H1 (cell line): Measurements from ENCODE around the gene CPA1. TPM values are rescaled to one million over a fixed set of nuclear protein-coding genes. Genes with fewer than 3 reads are reported as not detected.

Experiments
- CTCF ChIA-PET: fragments of 300-600 bp; sonication (Branson Sonifier 250); formaldehyde crosslinking; loops from one replicate; lab custom pipeline; 2021; ENCODE audit not compliant: partially characterized antibody; lab: Charles Lee
- POLR2A ChIA-PET: fragments of 300-600 bp; sonication (Branson Sonifier 250); formaldehyde crosslinking; loops from one replicate; lab custom pipeline; 2021; ENCODE audit warnings: inconsistent platforms; ENCODE audit not compliant: partially characterized antibody; lab: Charles Lee
- DNase-seq, 2 experiments: peaks; one replicate each; pipeline versions ENCODE4 v3.0.0 to v3.0.0-alpha.2; 2010 to 2022; ENCODE audit warnings: low spot score in 2 of 2, low read depth in 1 of 2, mixed read lengths in 1 of 2
- FAIRE-seq: peaks from 2 replicates; lab custom pipeline; 2011; peaks lifted over from hg19 to GRCh38; lab: Jason Lieb, UNC
- H2AFZ ChIP-seq: 2 replicates; pipeline ENCODE4 v1.8.1; 2012; ENCODE audit warnings: low read length, inconsistent platforms
- H2AK5ac ChIP-seq: 2 replicates; pipeline ENCODE4 v1.6.1; 2013; ENCODE audit warnings: low read depth, low read length
- H2BK120ac ChIP-seq: replicated peaks from 2 replicates; pipeline ENCODE3; 2013; ENCODE audit warnings: low read depth, low read length, inconsistent platforms
- H2BK12ac ChIP-seq: 2 replicates; pipeline ENCODE4 v1.6.1; 2013; ENCODE audit warnings: low read depth, low read length
- H2BK15ac ChIP-seq: 2 replicates; pipeline ENCODE4 v1.6.1; 2013; ENCODE audit warnings: low read length
- H2BK20ac ChIP-seq: 2 replicates; pipeline ENCODE4 v1.6.1; 2013; ENCODE audit warnings: low read length
- H2BK5ac ChIP-seq: 2 replicates; pipeline ENCODE4 v1.6.1; 2013; ENCODE audit warnings: low read depth, low read length
- H3K14ac ChIP-seq: 2 replicates; pipeline ENCODE4 v1.6.1; 2013; ENCODE audit warnings: inconsistent platforms; ENCODE audit not compliant: insufficient read length
- H3K18ac ChIP-seq: 2 replicates; pipeline ENCODE4 v1.6.1; 2013; ENCODE audit warnings: low read length; ENCODE audit errors: extremely low read depth
- H3K23ac ChIP-seq: 2 replicates; pipeline ENCODE4 v1.6.1; 2013; ENCODE audit warnings: inconsistent platforms; ENCODE audit not compliant: insufficient read length
- H3K23me2 ChIP-seq: 2 replicates; pipeline ENCODE4 v1.6.1; 2013; ENCODE audit warnings: low read depth, low read length
- H3K27ac ChIP-seq: 2 replicates; pipeline ENCODE4 v1.6.1; 2011; ENCODE audit warnings: low read depth, low read length, inconsistent platforms
- H3K27me3 ChIP-seq, 4 experiments: replicated peaks in 1 of 4; 1 replicate in 1 of 4; 2 replicates in 3 of 4; pipeline versions ENCODE4 v1.6.1 to v1.8.1; 2011 to 2013; ENCODE audit warnings: low read length in 3 of 4, mild to moderate bottlenecking in 3 of 4, inconsistent platforms in 2 of 4, mixed read lengths in 2 of 4, moderate library complexity in 1 of 4; ENCODE audit not compliant: control insufficient read depth in 3 of 4, insufficient read depth in 3 of 4; ENCODE audit errors: extremely low read depth in 1 of 4
- H3K36me3 ChIP-seq, 4 experiments: 2 replicates each; pipeline versions ENCODE4 v1.6.1 to v1.8.1; 2011 to 2013; ENCODE audit warnings: mild to moderate bottlenecking in 4 of 4, low read length in 3 of 4, moderate library complexity in 2 of 4, control low read depth in 1 of 4, inconsistent platforms in 1 of 4; ENCODE audit not compliant: insufficient read depth in 4 of 4, control insufficient read depth in 2 of 4
- H3K4ac ChIP-seq: replicated peaks from 2 replicates; pipeline ENCODE3; 2013; ENCODE audit warnings: low read length, low read depth, mixed read lengths, inconsistent platforms; ENCODE audit not compliant: insufficient read length
- H3K4me1 ChIP-seq, 4 experiments: replicated peaks in 1 of 4; 1 replicate in 1 of 4; 2 replicates in 3 of 4; pipeline versions ENCODE4 v1.6.1 to v1.8.1; 2011 to 2013; ENCODE audit warnings: low read length in 3 of 4, inconsistent platforms in 2 of 4, mixed read lengths in 1 of 4; ENCODE audit not compliant: insufficient read depth in 4 of 4, control insufficient read depth in 3 of 4
- H3K4me2 ChIP-seq, 2 experiments: 2 replicates each; pipeline versions ENCODE4 v1.6.1 to v1.8.1; 2011 to 2013; ENCODE audit warnings: low read depth in 2 of 2, low read length in 2 of 2, control low read depth in 1 of 2, inconsistent platforms in 1 of 2, mild to moderate bottlenecking in 1 of 2; ENCODE audit not compliant: insufficient read depth in 1 of 2
- H3K4me3 ChIP-seq, 4 experiments: fragments of 200-600, 300-600 bp in 1 of 4; sonication (generic), shearing (Covaris generic), sonication (Bioruptor Twin) in 1 of 4; 2 replicates each; pipeline versions ENCODE4 v1.5.1 to v1.8.1; 2011 to 2016; ENCODE audit warnings: low read length in 4 of 4, low read depth in 3 of 4, control low read depth in 2 of 4, inconsistent platforms in 2 of 4, mild to moderate bottlenecking in 2 of 4, mixed read lengths in 1 of 4, moderate library complexity in 1 of 4; ENCODE audit not compliant: insufficient read depth in 2 of 4; ENCODE audit errors: extremely low read depth in 1 of 4
- H3K56ac ChIP-seq: replicated peaks from 2 replicates; pipeline ENCODE3; 2013; ENCODE audit warnings: low read depth, mild to moderate bottlenecking, mixed read lengths, low read length, inconsistent platforms; ENCODE audit not compliant: insufficient read length
- H3K79me1 ChIP-seq: 2 replicates; pipeline ENCODE4 v1.6.1; 2013; ENCODE audit warnings: low read depth, low read length, control low read depth
- H3K79me2 ChIP-seq, 2 experiments: 2 replicates each; pipeline versions ENCODE4 v1.6.1 to v1.8.1; 2012 to 2013; ENCODE audit warnings: low read length in 2 of 2, mild to moderate bottlenecking in 2 of 2, inconsistent platforms in 1 of 2; ENCODE audit not compliant: insufficient read depth in 2 of 2, control insufficient read depth in 1 of 2
- H3K9ac ChIP-seq, 4 experiments: replicated peaks in 1 of 4; 1 replicate in 1 of 4; 2 replicates in 3 of 4; pipeline versions ENCODE4 v1.6.1 to v1.8.1; 2011 to 2013; ENCODE audit warnings: low read depth in 3 of 4, low read length in 3 of 4, control low read depth in 2 of 4, mild to moderate bottlenecking in 2 of 4, moderate library complexity in 2 of 4, inconsistent platforms in 1 of 4; ENCODE audit errors: extremely low read depth in 1 of 4
- H3K9me3 ChIP-seq, 2 experiments: 2 replicates each; pipeline versions ENCODE4 v1.6.1 to v1.8.1; 2012 to 2013; ENCODE audit warnings: mild to moderate bottlenecking in 2 of 2, moderate library complexity in 2 of 2, control low read depth in 1 of 2, inconsistent platforms in 1 of 2, low read depth in 1 of 2, low read length in 1 of 2, mixed read lengths in 1 of 2; ENCODE audit not compliant: insufficient read depth in 2 of 2
- H4K20me1 ChIP-seq, 2 experiments: replicated peaks in 1 of 2; 2 replicates each; pipeline versions ENCODE3 to v1.8.1; 2011 to 2013; ENCODE audit warnings: inconsistent platforms in 2 of 2, low read length in 2 of 2, mild to moderate bottlenecking in 1 of 2; ENCODE audit not compliant: insufficient read depth in 2 of 2, control insufficient read depth in 1 of 2
- H4K5ac ChIP-seq: 2 replicates; pipeline ENCODE4 v1.6.1; 2013; ENCODE audit warnings: low read length, low read depth, mixed read lengths, inconsistent platforms; ENCODE audit not compliant: insufficient read length
- H4K8ac ChIP-seq: 2 replicates; pipeline ENCODE4 v1.8.0; 2013; ENCODE audit warnings: mild to moderate bottlenecking, moderate library complexity, low read length, inconsistent platforms; ENCODE audit not compliant: insufficient read depth; ENCODE audit errors: extremely low read depth
- H4K91ac ChIP-seq: replicated peaks from 2 replicates; pipeline ENCODE3; 2013; ENCODE audit warnings: low read length, mixed read lengths, inconsistent platforms; ENCODE audit not compliant: insufficient read length
- EZH2 ChIP-seq: fragments of 200-600 bp; sonication (generic); IDR thresholded peaks from 2 replicates; pipeline ENCODE4 v1.7.1; 2012; ENCODE audit warnings: low read depth, mild to moderate bottlenecking, moderate library complexity, low read length, inconsistent platforms; ENCODE audit not compliant: severe bottlenecking
- RAD21 ChIP-seq, 2 experiments: IDR thresholded peaks in 1 of 2; conservative IDR thresholded peaks in 1 of 2; 2 replicates each; pipeline ENCODE4 v1.6.1; 2011; ENCODE audit warnings: low read depth in 2 of 2, low read length in 2 of 2, improper control_type of control experiment in 1 of 2, inconsistent platforms in 1 of 2, mild to moderate bottlenecking in 1 of 2, moderate library complexity in 1 of 2
- SP4 ChIP-seq: IDR thresholded peaks from 2 replicates; pipeline ENCODE4 v1.6.1; 2012; ENCODE audit warnings: low read length, inconsistent platforms
- TBP ChIP-seq: IDR thresholded peaks from 2 replicates; pipeline ENCODE4 v1.6.1; 2011; ENCODE audit warnings: low read depth, low read length, improper control_type of control experiment
- WGBS, 2 experiments: shearing (Covaris generic) in 1 of 2; methylation state at CpG; one replicate each; pipeline versions ENCODE4 v1.1.6 to v1.1.7; 2013 to 2015; ENCODE audit warnings: low lambda C conversion rate in 2 of 2, mixed read lengths in 2 of 2, inconsistent platforms in 1 of 2, low coverage in 1 of 2, missing lambda C conversion rate in 1 of 2; ENCODE audit not compliant: insufficient replicate concordance in 2 of 2, insufficient coverage in 1 of 2, insufficient read length in 1 of 2; ENCODE audit errors: extremely low coverage in 1 of 2, missing lambda C conversion rate in 1 of 2; 5-methylcytosine and 5-hydroxymethylcytosine counted together
- polyA plus RNA-seq, 7 experiments: library from polyadenylated mRNA; depleted of rRNA in 3 of 7; stranded (reverse) in 5 of 7; unstranded in 2 of 7; fragments of >200 nt in 5 of 7; fragments of 200-250 nt in 2 of 7; gene quantifications; 1 replicate in 5 of 7; 2 replicates in 1 of 7; 4 replicates in 1 of 7; pipeline versions ENCODE4 v1.2.1 to v1.2.3, GENCODE V29; 2011 to 2013; ENCODE audit warnings: missing spikeins in 2 of 7, mixed read lengths in 2 of 7
- total RNA-seq: library from RNA; stranded (reverse); fragmentation: NEBNext Ultra II Directional; extraction: Animal tissue kit (Norgen Biotek cat#: 25700); gene quantifications from 2 replicates; pipeline ENCODE4 v1.2.1, GENCODE V29; 2021
- TF ChIP-seq, protein P1 (sequence below): IDR thresholded peaks from 2 replicates; pipeline ENCODE4 v1.6.1; 2012; ENCODE audit warnings: inconsistent platforms

The CPA1 gene
- total and polyA plus RNA-seq, 2 of the 8 experiments (the other 6 are each of a cell fraction or from before 2014, with no cell fraction given) = not detected

DNA sequence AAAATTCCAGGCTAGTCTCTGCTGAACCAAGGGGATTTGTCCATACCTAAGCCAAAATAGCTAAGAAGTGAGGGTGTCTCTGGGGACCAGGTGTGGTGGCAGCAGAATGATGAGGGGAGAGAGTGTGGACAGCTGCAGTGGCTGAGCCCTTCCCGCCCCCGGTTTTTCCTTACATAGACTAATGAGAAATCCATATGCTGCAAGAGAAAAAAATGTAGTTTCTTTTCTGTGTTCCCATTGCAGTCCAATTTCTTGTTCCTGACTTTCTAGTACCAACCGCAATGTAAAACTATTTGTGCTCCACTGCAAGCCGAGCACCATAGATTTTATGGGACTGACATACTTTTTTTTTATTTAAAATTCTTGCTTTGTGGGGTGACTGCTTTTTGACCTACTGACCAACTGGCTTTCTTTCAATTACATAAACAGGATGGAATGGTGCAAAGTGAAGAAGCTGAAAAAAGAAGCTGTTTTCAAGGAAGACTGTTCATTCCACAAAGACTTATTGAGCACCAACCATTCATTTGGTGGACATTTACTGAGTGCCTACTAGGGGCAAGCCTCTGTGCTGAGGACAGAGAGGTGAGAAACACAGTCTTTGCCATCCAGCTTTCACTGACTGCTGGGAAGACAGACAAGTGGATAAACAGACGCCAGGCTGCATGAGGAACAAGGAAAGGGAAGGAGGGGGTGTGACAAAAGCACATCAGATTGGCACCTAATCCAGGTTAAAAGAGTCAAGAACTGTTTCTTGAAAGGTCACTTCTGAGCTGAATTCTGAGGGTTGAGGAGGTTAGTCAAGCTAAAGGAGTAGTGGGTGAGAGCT lies 50.8 kb downstream of the CPA1 start:
- Histone ChIP-seq H2BK15ac (no peak overlapping the region), H2AK5ac (no peak overlapping the region), H4K8ac (no peak overlapping the region), H2BK120ac (no peak overlapping the region), H3K9me3 (no peaks in the 10 kb centered on the region), H2BK5ac (no peak overlapping the region), H4K5ac (no peak overlapping the region), H2BK12ac (no peak overlapping the region), H3K79me1 (no peaks in the 10 kb centered on the region), H3K36me3 (no peaks in the 10 kb centered on the region), H4K91ac (no peak overlapping the region), H3K23me2 (no peaks in the 10 kb centered on the region; the same call in 1 of the 2 replicates), H3K79me2 (no peaks in the 10 kb centered on the region), H4K20me1 (no peaks in the 10 kb centered on the region), H3K4ac (no peak overlapping the region), H2BK20ac (no peak overlapping the region), H3K27me3 (no peaks in the 10 kb centered on the region), H3K4me1 (no peaks in the 10 kb centered on the region; a peak in 1 of 7 replicates), H3K4me3 (no peak overlapping the region), H3K9ac (no peak overlapping the region), H3K14ac (no peak overlapping the region), H2AFZ (no peak overlapping the region), H3K23ac (no peak overlapping the region), H3K56ac (no peak overlapping the region), H3K4me2 (no peak overlapping the region), H3K18ac (no peak overlapping the region), H3K27ac (no peak overlapping the region)
- POLR2A ChIA-PET = no interaction called here
- 86% methylated on average over 5 of the region's 5 CpGs; no CpG with 5 or more reads in 1 of the 2 experiments for WGBS, 2 experiments
- DNase-seq (no peak), FAIRE-seq (no peak)
- CTCF ChIA-PET = interaction anchor here (1.4 kb wide), 1 partner anchor 153 kb away, joined by 3 read pairs; no protein-coding TSS in a partner anchor
- TF ChIP-seq, protein P1, sequence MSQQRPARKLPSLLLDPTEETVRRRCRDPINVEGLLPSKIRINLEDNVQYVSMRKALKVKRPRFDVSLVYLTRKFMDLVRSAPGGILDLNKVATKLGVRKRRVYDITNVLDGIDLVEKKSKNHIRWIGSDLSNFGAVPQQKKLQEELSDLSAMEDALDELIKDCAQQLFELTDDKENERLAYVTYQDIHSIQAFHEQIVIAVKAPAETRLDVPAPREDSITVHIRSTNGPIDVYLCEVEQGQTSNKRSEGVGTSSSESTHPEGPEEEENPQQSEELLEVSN = no peak
- TF ChIP-seq TBP (no peak), RAD21 (IDR thresholded peaks at IDR 0.05 in 1 of 2, conservative IDR thresholded peaks at IDR 0.05 in 1 of 2; ENCODE audit: low read depth in 2 of 2, low read length in 2 of 2) (no peak), SP4 (no peak), EZH2 (no peak)
